NCI-H1048 (cell line): Measurements from ENCODE around the gene FYN.
A peak's percentile ranks its signal among the peaks of the same experiment; 100 is the strongest.

Experiments used
- DNase-seq: peaks from one replicate; lab custom pipeline; 2025; lab: John Stamatoyannopoulos, UW

The FYN gene

GRCh38 chr6:111725446-111726112, 147.7 kb downstream of the FYN start:
- no peak for DNase-seq

- DNase-seq: no peak
Observed at GRCh38 chr6:111724505-111724904, 148.7 kb downstream of the FYN start.

GRCh38 chr6:111724039-111724438, 149.2 kb downstream of the FYN start:
- no peak for DNase-seq

- no peak for DNase-seq
Observed at GRCh38 chr6:111723412-111723970, 149.8 kb downstream of the FYN start.

GRCh38 chr6:111722179-111722731, 151.0 kb downstream of the FYN start:
- DNase-seq: no peak

GRCh38 chr6:111721753-111722154, 151.5 kb downstream of the FYN start:
- no peak for DNase-seq

- no peak for DNase-seq
Observed at GRCh38 chr6:111720931-111721496, 152.2 kb downstream of the FYN start.

- DNase-seq: no peak
Observed at GRCh38 chr6:111718990-111719389, 154.3 kb downstream of the FYN start.

GRCh38 chr6:111718326-111718725, 154.9 kb downstream of the FYN start:
- DNase-seq: no peak

GRCh38 chr6:111717621-111718020, 155.6 kb downstream of the FYN start:
- DNase-seq: no peak

- DNase-seq: no peak
Observed at GRCh38 chr6:111716325-111716724, 156.9 kb downstream of the FYN start.

GRCh38 chr6:111715321-111715720, 157.9 kb downstream of the FYN start:
- DNase-seq: no peak

GRCh38 chr6:111714416-111715270, 158.6 kb downstream of the FYN start:
- no peak for DNase-seq

GRCh38 chr6:111713811-111714210, 159.4 kb downstream of the FYN start:
- DNase-seq: no peak

- DNase-seq: no peak
Observed at GRCh38 chr6:111713236-111713635, 160.0 kb downstream of the FYN start.

GRCh38 chr6:111711984-111712752, 161.1 kb downstream of the FYN start:
- DNase-seq: no peak

- no peak for DNase-seq
Observed at GRCh38 chr6:111711476-111711875, 161.8 kb downstream of the FYN start.

- no peak for DNase-seq
Observed at GRCh38 chr6:111710911-111711310, 162.3 kb downstream of the FYN start.

- no peak for DNase-seq
Observed at GRCh38 chr6:111710439-111710838, 162.8 kb downstream of the FYN start.

- DNase-seq: peak; percentile 5
Observed at GRCh38 chr6:111709615-111710398, 163.4 kb downstream of the FYN start.

- no peak for DNase-seq
Observed at GRCh38 chr6:111709201-111709600, 164.1 kb downstream of the FYN start.
